OCI-LY3 (cell line): ENCODE results near the gene EFL1.
A peak's percentile ranks its signal among the peaks of the same experiment; 100 is the strongest.

ENCODE experiments used
- H2AFZ ChIP-seq: fragments of 200-600, 300-600 bp; shearing (Covaris generic); 2 replicates; pipeline ENCODE4 v1.6.0; 2014; ENCODE audit warnings: antibody characterized with exemption, low read depth, low read length
- H3K27ac ChIP-seq: fragments of 200-600, 300-600 bp; sonication (generic); 2 replicates; pipeline ENCODE4 v1.5.1; 2014; ENCODE audit warnings: mild to moderate bottlenecking, low read length, moderate library complexity, mixed read lengths
- H3K27me3 ChIP-seq: fragments of 200-600, 300-600 bp; sonication (generic); 2 replicates; pipeline ENCODE4 v1.6.1; 2014; ENCODE audit warnings: low read depth, low read length, mixed read lengths
- H3K36me3 ChIP-seq: fragments of 200-600, 300-600 bp; sonication (generic); replicated peaks from 2 replicates; pipeline ENCODE3; 2014; ENCODE audit warnings: low read depth, low read length, mixed read lengths
- H3K4me1 ChIP-seq: fragments of 300-600, 200-600 bp; sonication (generic); 2 replicates; pipeline ENCODE4 v1.6.1; 2014; ENCODE audit warnings: low read length, mixed read lengths
- H3K4me2 ChIP-seq: fragments of 200-600, 300-600 bp; sonication (generic); 2 replicates; pipeline ENCODE4 v1.6.1; 2014; ENCODE audit warnings: low read length, mixed read lengths
- H3K4me3 ChIP-seq: fragments of 300-600, 200-600 bp; sonication (generic); 2 replicates; pipeline ENCODE4 v1.5.1; 2014; ENCODE audit warnings: antibody characterized with exemption, mild to moderate bottlenecking, low read length, moderate library complexity
- H3K79me2 ChIP-seq: fragments of 300-600, 200-600 bp; shearing (Covaris generic); 2 replicates; pipeline ENCODE4 v1.6.1; 2014; ENCODE audit warnings: mild to moderate bottlenecking, low read length, mixed read lengths
- H3K9ac ChIP-seq: fragments of 300-600, 200-600 bp; shearing (Covaris generic); 2 replicates; pipeline ENCODE4 v1.6.0; 2014; ENCODE audit warnings: mild to moderate bottlenecking, low read length, moderate library complexity
- H3K9me3 ChIP-seq: fragments of 200-600, 300-600 bp; shearing (Covaris generic); 2 replicates; pipeline ENCODE4 v1.6.1; 2014; ENCODE audit warnings: low read length, mixed read lengths; ENCODE audit not compliant: insufficient read depth
- H4K20me1 ChIP-seq: fragments of 200-600, 300-600 bp; sonication (generic); 2 replicates; pipeline ENCODE4 v1.6.1; 2016; ENCODE audit warnings: low read length, mixed read lengths; ENCODE audit not compliant: insufficient read depth
- EZH2phosphoT487 ChIP-seq: fragments of 200-600 bp; shearing (Covaris generic); IDR thresholded peaks from 2 replicates; pipeline ENCODE4 v1.6.1; 2018; ENCODE audit warnings: antibody characterized with exemption, mixed run types, low read depth
- TF ChIP-seq, protein P1 (sequence below): fragments of 200-600, 300-600 bp; sonication (generic); IDR thresholded peaks from 2 replicates; pipeline ENCODE4 v1.5.1; 2014; ENCODE audit warnings: antibody characterized with exemption, low read length, low read depth

Gene EFL1

DNA sequence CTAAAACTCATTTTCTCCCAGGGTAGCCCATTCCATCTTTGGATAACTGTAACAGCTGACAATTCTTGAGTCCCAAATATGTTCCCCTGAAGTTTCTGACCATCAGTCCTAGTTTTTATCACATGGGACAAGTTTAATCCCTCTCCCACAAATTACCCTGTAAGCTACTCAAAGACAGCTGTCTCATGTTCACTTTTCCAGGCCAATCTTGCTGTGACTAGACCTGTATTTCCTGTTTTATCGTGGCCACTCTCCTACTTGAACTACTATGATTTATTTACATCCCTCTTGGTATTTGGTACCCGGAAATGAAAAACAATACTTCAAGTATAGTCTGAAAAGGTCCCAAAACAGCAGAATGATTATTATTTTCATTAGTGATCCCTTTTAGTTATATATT is 121.6 kb downstream of the EFL1 start:
- Histone ChIP-seq H3K27me3 (no peaks in the 10 kb centered on the region), H3K36me3 (peaks cover 8% of the 10 kb centered on the region), H3K4me2 (no peak overlapping the region), H3K9me3 (no peaks in the 10 kb centered on the region), H3K4me3 (no peak overlapping the region), H3K9ac (no peak overlapping the region), H3K4me1 (no peaks in the 10 kb centered on the region), H3K27ac (no peak overlapping the region), H3K79me2 (no peaks in the 10 kb centered on the region), H4K20me1 (no peaks in the 10 kb centered on the region), H2AFZ (no peak overlapping the region)
- TF ChIP-seq, protein P1, sequence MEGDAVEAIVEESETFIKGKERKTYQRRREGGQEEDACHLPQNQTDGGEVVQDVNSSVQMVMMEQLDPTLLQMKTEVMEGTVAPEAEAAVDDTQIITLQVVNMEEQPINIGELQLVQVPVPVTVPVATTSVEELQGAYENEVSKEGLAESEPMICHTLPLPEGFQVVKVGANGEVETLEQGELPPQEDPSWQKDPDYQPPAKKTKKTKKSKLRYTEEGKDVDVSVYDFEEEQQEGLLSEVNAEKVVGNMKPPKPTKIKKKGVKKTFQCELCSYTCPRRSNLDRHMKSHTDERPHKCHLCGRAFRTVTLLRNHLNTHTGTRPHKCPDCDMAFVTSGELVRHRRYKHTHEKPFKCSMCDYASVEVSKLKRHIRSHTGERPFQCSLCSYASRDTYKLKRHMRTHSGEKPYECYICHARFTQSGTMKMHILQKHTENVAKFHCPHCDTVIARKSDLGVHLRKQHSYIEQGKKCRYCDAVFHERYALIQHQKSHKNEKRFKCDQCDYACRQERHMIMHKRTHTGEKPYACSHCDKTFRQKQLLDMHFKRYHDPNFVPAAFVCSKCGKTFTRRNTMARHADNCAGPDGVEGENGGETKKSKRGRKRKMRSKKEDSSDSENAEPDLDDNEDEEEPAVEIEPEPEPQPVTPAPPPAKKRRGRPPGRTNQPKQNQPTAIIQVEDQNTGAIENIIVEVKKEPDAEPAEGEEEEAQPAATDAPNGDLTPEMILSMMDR = no peak
- TF ChIP-seq EZH2phosphoT487 = no peak

DNA sequence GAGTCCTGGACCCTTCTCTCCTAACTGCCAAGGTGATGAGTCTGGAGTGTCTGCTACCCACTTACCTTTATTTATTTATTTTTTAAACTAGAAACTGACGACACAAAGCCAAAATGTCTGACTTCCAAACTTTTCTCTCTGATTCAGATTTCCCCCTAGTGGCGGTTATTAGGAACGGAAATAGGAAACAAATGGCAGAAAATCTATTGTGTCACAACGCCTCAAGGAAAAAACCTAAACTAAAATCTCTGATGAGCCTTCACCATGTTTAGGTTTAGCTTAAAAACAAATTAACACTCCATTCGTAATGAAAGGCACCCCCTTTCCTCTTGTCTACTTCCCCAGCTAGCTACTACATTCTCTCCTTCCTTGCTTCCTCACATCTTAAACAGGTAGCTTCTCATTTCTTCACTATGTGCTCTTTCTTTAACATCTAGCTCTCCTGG is 122.7 kb downstream of the EFL1 start:
- peak overlapping the region; percentile 6 for H3K4me2 ChIP-seq

DNA sequence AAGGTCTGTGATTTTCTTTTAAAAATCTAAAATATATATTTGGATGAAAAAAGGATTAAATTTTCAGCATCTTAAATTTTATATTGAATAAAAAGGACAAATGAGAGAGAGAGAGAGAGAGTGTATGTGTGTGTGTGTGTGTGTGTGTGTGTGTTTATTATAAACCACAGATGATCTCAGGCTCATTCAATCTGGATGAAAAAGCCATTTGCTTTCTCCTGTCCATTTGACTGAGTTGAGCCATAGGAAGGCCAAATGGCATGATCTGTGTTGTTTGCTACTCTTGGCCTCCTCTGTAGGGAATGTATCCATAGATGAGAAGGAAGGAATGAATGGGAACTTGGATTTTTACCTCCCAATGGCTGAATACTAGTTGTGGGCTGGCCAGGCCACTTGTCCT is 124.2 kb downstream of the EFL1 start:
- Histone ChIP-seq H3K4me2 (no peak overlapping the region), H2AFZ (no peak overlapping the region), H3K36me3 (peaks cover 15% of the 10 kb centered on the region), H3K9ac (no peak overlapping the region), H3K27me3 (no peaks in the 10 kb centered on the region), H3K79me2 (no peaks in the 10 kb centered on the region), H3K27ac (no peak overlapping the region), H3K4me3 (no peak overlapping the region), H3K9me3 (no peaks in the 10 kb centered on the region), H3K4me1 (no peaks in the 10 kb centered on the region), H4K20me1 (no peaks in the 10 kb centered on the region)
- TF ChIP-seq, protein P1 = no peak
- no peak for TF ChIP-seq EZH2phosphoT487

More for the DNA sequence above, 122.7 kb downstream of the EFL1 start:
- Histone ChIP-seq H3K27ac (no peak overlapping the region), H3K9me3 (no peaks in the 10 kb centered on the region), H3K9ac (no peak overlapping the region), H3K27me3 (no peaks in the 10 kb centered on the region), H4K20me1 (no peaks in the 10 kb centered on the region), H3K79me2 (no peaks in the 10 kb centered on the region), H3K36me3 (peaks cover 8% of the 10 kb centered on the region), H3K4me1 (no peaks in the 10 kb centered on the region), H2AFZ (no peak overlapping the region), H3K4me3 (no peak overlapping the region)
- TF ChIP-seq, protein P1 = peak; percentile 77
- TF ChIP-seq EZH2phosphoT487 = no peak

DNA sequence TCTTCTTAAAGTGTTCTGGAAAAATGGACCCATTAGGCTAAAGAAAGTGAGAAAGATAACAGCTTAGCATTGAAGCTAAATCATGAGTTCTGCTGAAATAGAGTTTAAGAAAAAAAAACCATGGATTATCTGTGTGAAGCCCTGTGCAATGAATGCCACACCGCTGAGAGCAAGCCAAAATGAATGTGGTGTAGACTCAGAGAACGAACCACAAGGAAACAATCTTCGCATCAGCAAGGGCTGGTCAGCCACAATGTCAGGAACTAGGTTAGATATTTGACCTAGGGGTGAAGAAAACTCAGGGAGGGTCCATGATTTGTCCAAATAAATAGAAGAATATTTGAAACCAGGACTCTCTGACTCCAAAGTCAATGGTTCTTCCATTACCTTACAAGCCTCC is 125.3 kb downstream of the EFL1 start:
- TF ChIP-seq EZH2phosphoT487 = no peak
- TF ChIP-seq, protein P1 = no peak
- Histone ChIP-seq H3K9me3 (no peaks in the 10 kb centered on the region), H3K4me3 (no peak overlapping the region), H3K27ac (no peak overlapping the region), H3K36me3 (peaks cover 17% of the 10 kb centered on the region), H2AFZ (no peak overlapping the region), H3K79me2 (no peaks in the 10 kb centered on the region), H3K4me1 (no peaks in the 10 kb centered on the region), H3K27me3 (no peaks in the 10 kb centered on the region), H3K4me2 (no peak overlapping the region), H3K9ac (no peak overlapping the region), H4K20me1 (no peaks in the 10 kb centered on the region)
